ENCODE measurements around the gene TTC17. TPM values are rescaled to one million over a fixed set of nuclear protein-coding genes. Genes with fewer than 3 reads are reported as not detected.

Gene TTC17
- total and polyA plus RNA-seq, 12 donors: 44.2 to 126 (median 69.2) TPM

DNA sequence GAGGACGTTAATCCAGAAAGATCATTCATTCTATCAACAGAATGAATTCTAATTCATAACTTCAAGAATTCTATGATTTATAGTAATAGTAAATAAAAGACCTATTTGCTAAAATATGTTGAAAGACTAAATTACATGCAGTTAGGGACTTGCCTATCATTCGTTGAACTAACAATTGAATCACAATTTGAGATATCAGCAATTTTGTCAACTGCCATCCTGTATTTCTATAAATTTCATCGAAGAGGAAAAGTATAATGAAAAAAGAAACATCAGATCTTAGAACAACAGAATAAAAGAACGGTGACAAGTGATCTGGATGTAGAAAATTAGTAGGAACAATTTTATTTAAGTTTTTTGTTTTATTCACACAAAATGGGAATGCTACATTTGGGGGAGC lies 4.4 kb upstream of the TTC17 start:
- WGBS, 4 donors: 85 to 91% (median 89%) methylated on average over 4 of the region's 4 CpGs

GRCh38 chr11:43356336-43356735 lies 2.4 kb upstream of the TTC17 start:
- intact Hi-C loops (cut with DNase I): no loop called here
- Histone ChIP-seq H3K27ac (no peak overlapping the region), H3K4me1 (replicated peaks in 1 of 2) (peaks cover 14 to 22% of the 10 kb centered on the region in 2 donors), H3K27me3 (no peaks in the 10 kb centered on the region), H3K9me3 (replicated peaks in 1 of 3) (no peaks in the 10 kb centered on the region), H3K36me3 (replicated peaks in 1 of 2) (no peaks in the 10 kb centered on the region), H3K4me3 (no peak overlapping the region)
- no peak for TF ChIP-seq CTCF (IDR thresholded peaks at IDR 0.05)
- no peak for TF ChIP-seq POLR2A (IDR thresholded peaks at IDR 0.05)
- DNase-seq: no peak

More for the DNA sequence above, 4.4 kb upstream of the TTC17 start:
- Histone ChIP-seq H3K36me3 (replicated peaks in 1 of 2) (no peaks in the 10 kb centered on the region), H3K27me3 (no peaks in the 10 kb centered on the region), H3K4me1 (replicated peaks in 1 of 2) (peaks cover 0 to 6% of the 10 kb centered on the region in 2 donors), H3K9me3 (replicated peaks in 1 of 3) (no peaks in the 10 kb centered on the region), H3K27ac (no peak overlapping the region), H3K4me3 (no peak overlapping the region)
- TF ChIP-seq CTCF (IDR thresholded peaks at IDR 0.05): no peak
- no peak for TF ChIP-seq POLR2A (IDR thresholded peaks at IDR 0.05)
- no peak for DNase-seq
- intact Hi-C loops (cut with DNase I): no loop called here

GRCh38 chr11:43358279-43358800 lies 380 bp upstream of the TTC17 start:
- no peak for DNase-seq
- Histone ChIP-seq H3K27ac (peak overlapping the region in 4 of 5 donors; percentile 79 to 97 (median 87)), H3K9me3 (replicated peaks in 1 of 3) (no peaks in the 10 kb centered on the region), H3K36me3 (replicated peaks in 1 of 2) (no peaks in the 10 kb centered on the region), H3K4me1 (replicated peaks in 1 of 2) (peaks cover 14 to 22% of the 10 kb centered on the region in 2 donors), H3K27me3 (no peaks in the 10 kb centered on the region), H3K4me3 (peak overlapping the region; percentile 73 to 95 (median 91))
- whole genome bisulfite sequencing, 4 donors: 5 to 7% (median 6%) methylated on average over 16 of the region's 16 CpGs
- intact Hi-C loops (cut with DNase I): no loop called here
- TF ChIP-seq CTCF (IDR thresholded peaks at IDR 0.05) (no peak), POLR2A (IDR thresholded peaks at IDR 0.05) (no peak)

DNA sequence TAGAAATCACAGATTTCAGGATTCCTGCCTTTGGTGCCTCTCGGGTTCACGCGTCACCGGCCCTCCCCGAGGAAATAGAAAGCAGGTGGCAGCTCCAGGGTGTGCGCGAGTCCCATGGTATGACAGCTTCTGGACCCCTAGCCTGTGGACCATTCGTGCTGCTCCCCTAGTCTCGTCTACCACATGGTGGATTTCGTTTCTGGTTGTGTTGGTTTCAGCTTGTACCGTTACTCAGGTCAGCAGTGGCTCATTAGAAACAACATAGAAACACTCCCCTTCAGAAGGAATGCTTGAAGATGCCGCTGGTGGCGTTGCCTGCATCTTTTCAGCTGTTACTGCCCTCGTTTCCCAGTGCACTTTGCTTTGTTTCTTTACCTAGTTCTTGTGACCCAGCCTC lies 700 bp downstream of the TTC17 start:
- H3K36me3 ChIP-seq (replicated peaks in 1 of 2): no peaks in the 10 kb centered on the region

More for the DNA sequence above, 700 bp downstream of the TTC17 start:
- 0 to 1% (median 0%) methylated on average over 6 to 14 of the region's 14 CpGs for WGBS, 4 donors
- intact Hi-C loops (cut with DNase I): no loop called here
- TF ChIP-seq POLR2A (IDR thresholded peaks at IDR 0.05) (no peak), CTCF (IDR thresholded peaks at IDR 0.05) (no peak)
- Histone ChIP-seq H3K27me3 (no peaks in the 10 kb centered on the region), H3K9me3 (replicated peaks in 1 of 3) (no peaks in the 10 kb centered on the region), H3K4me1 (replicated peaks in 1 of 2) (peaks cover 14 to 22% of the 10 kb centered on the region in 2 donors), H3K27ac (peak overlapping the region; percentile 22 to 97 (median 83)), H3K4me3 (peak overlapping the region; percentile 73 to 95 (median 91))
- peak in 2 of 7 donors; percentile 13 to 56 for DNase-seq
